Retinal pigment epithelial cell (primary cell): ENCODE results near the gene RELN.

Source experiments
- DNase-seq: peaks from one replicate; pipeline ENCODE4 v3.0.0-alpha.2; 2010; ENCODE audit warnings: low read depth
- H3K4me3 ChIP-seq: 2 replicates; pipeline ENCODE4 v1.5.1; 2011; ENCODE audit warnings: mild to moderate bottlenecking, low read length, control low read depth, moderate library complexity
- TF ChIP-seq, protein P1 (sequence below): conservative IDR thresholded peaks from 2 replicates; pipeline ENCODE4 v1.5.1; 2011; ENCODE audit warnings: low read depth, low read length, control low read depth, inconsistent platforms

The RELN gene

DNA sequence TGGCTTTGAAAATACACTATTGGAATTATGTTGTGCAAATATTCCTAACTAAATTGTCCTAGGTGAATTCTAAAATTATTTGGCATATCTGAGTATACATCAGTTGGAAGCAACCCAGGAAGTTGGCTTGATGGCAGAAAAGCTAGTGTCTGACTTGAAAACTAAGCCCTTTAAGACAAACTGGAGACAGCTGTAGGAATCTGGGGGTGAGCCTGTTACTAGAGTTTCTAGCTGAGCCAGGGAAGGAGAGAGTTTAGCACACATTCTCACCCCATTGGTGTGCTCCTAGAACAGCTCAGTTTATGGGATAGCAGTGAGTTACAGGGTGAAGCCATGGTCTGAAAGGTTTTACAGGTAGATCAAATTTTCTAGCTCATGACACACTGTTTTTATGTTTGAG, 333.2 kb downstream of the RELN start:
- no peak for DNase-seq
- TF ChIP-seq, protein P1, sequence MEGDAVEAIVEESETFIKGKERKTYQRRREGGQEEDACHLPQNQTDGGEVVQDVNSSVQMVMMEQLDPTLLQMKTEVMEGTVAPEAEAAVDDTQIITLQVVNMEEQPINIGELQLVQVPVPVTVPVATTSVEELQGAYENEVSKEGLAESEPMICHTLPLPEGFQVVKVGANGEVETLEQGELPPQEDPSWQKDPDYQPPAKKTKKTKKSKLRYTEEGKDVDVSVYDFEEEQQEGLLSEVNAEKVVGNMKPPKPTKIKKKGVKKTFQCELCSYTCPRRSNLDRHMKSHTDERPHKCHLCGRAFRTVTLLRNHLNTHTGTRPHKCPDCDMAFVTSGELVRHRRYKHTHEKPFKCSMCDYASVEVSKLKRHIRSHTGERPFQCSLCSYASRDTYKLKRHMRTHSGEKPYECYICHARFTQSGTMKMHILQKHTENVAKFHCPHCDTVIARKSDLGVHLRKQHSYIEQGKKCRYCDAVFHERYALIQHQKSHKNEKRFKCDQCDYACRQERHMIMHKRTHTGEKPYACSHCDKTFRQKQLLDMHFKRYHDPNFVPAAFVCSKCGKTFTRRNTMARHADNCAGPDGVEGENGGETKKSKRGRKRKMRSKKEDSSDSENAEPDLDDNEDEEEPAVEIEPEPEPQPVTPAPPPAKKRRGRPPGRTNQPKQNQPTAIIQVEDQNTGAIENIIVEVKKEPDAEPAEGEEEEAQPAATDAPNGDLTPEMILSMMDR = no peak

DNA sequence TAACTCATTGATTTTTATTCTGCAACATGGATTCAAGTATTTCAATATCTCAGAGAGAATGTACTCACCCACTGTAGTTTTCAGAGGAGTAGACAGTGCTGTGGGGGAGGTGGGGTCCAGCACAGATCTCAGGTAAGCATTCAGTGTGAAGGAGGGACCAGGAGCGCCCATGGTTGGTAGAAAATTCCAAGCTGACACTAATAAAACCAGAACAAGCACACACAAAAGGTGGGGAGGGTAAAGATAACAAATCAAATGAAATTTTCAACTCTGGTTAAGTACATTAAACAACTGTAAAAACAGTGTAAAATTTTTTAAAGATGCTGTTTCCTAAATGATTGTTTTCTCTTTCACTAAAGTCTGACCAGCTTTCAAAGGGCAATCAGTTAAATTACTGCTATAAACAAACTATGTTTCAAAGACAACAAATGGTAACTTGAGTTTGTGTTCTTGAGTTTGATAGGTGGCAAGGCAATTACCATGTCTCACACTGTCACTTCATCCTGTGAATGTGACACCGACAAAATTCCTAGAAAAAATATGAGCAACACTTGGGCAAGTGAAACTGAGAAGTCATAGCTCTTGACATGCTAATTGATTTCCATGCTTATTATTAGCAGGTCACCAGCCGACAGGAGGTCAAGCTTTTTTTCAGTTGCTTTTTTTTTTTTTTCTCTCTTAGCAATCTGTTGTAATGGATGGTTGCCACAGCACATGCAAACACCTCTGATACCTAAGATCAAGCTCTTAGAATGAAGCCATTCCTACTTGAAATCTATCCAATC, 337.7 kb downstream of the RELN start:
- TF ChIP-seq, protein P1 = no peak
- DNase-seq = no peak
- no peak overlapping the region for H3K4me3 ChIP-seq

More for the DNA sequence above, 333.2 kb downstream of the RELN start:
- H3K4me3 ChIP-seq = no peak overlapping the region

DNA sequence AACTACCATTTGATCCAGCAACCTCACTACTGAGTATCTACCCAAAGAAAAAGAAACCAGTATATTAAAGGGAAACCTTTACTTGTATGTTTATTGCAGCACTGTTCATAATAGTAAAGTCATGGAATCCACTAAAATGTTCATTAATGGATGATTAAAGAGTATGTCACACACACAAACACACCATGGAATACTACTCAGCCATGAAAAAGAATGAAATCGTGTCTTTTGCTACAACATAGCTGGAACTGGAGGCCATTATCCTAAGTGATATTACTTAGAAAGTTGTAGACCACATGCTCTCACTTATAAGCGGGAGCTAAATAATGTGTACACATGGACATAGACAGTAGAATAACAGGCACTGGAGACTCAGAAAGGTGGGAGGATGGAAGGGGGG, 340.4 kb downstream of the RELN start:
- TF ChIP-seq, protein P1 = no peak
- DNase-seq = no peak
- no peak overlapping the region for H3K4me3 ChIP-seq

DNA sequence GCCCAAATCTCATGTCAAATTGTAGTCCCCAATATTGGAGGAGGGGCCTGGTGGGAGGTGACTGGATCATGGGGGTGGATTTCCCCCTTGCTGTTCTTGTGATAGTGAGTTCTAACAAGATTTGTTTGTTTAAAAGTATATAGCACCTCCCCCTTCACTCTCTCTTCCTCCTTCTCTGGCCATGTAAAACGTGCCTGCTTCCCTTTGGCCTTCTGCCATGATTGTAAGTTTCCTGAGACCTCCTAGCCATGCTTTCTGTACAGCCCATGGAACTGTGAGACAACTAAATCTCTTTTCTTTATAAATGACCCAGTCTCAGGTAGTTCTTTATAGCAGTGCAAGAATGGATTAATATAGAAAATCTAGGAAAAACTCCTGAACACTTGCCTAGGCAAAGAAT, 341.3 kb downstream of the RELN start:
- no peak overlapping the region for H3K4me3 ChIP-seq
- no peak for DNase-seq
- TF ChIP-seq, protein P1 = no peak

DNA sequence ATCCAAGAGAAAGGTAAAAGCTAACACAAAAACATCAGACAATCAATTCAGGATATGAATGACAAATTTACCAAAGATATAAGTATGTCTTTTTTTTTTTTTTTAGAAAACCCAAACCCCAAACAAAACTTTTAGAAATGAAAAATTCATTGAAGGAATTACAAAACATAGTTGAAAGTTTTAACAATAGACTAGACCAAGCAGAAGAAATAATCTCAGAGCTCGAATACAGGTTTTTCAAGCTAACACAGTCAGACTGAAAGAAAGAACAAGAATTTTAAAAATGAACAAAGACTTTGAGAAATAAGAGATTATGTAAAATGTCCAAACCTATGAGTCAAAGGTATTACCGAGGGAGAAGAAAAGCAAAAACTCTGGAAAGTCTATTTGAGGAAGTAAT, 345.1 kb downstream of the RELN start:
- TF ChIP-seq, protein P1 = no peak
- DNase-seq = no peak
- no peak overlapping the region for H3K4me3 ChIP-seq

DNA sequence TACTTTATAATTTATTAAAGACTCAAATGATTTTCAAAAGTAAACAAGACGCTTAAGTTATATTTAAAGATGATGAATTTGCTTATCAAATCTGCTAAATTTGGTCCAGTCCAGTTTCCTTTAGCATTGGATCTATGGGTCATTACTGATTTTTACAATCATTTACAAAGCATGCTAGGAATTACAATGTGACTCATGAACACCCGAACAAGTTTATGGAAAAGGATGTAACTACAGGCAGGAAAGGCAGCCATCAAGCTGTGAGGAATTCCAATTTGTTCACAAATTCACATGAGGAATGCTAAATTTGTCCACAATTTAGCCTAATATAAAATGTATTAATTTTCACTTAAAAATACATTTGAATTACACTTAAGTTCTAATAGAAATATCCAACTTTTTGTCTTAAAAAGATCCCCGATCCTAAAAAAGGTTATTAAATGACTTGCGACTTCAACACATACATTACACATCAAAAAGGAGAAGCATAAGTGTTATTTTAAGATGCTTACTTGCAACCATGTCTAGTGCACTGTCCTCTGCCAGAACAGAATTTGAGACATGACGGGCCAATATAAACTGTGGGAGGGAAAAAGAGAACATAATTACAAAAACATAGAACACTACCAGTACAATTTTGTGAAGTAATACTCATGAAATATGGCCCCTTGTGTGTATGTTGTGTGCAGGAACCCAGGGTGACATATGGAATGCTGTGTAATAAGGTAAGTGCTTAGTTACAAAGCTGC, 349.3 kb downstream of the RELN start:
- H3K4me3 ChIP-seq = no peak overlapping the region
- TF ChIP-seq, protein P1 = no peak
- peak; percentile 62 for DNase-seq
